Measurements from ENCODE around the gene PRDM7. TPM values are rescaled to one million over a fixed set of nuclear protein-coding genes. Genes with fewer than 3 reads are reported as not detected.
A peak's percentile ranks its signal among the peaks of the same experiment; 100 is the strongest.

The PRDM7 gene
- total RNA-seq, 1 donor from 2014 or later, result not detected

DNA sequence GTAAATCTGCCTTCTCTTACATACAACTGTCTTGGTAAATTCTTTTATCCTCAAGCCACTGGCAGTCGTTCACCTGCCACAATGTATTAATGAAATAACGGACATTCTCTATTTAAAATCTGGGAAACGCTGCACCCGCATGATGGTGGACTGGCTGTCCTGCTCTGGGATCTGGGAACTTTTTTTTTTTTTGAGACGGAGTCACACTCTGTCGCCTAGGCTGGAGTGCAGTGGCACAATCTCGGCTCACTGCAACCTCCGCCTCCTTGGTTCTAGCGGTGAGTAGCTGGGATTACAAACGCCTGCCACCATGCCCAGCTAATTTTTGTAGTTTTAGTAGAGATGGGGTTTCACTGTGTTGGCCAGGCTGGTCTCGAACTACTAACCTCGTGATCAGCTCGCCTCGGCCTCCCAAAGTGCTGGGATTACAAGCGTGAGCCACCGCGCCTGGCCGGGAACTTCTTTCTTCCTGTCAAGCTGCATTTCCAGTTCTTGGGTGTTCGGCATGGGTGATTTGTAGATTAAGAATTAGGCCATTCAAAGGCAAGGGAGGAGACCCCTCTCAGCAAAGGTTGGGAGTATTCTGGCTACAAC, 28.3 kb downstream of the PRDM7 start:
- Histone ChIP-seq H3K27me3 (ENCODE audit: low read depth) (peaks cover 12% of the 10 kb centered on the region), H3K36me3 (peaks cover under 1% of the 10 kb centered on the region), H3K4me3 (no peak overlapping the region), H3K4me1 (peaks cover 14% of the 10 kb centered on the region), H3K27ac (no peak overlapping the region), H3K9me3 (no peaks in the 10 kb centered on the region)
- intact Hi-C loops (cut with DNase I), result no loop called here
- ATAC-seq (no peak), DNase-seq (no peak)
- TF ChIP-seq, protein P1, sequence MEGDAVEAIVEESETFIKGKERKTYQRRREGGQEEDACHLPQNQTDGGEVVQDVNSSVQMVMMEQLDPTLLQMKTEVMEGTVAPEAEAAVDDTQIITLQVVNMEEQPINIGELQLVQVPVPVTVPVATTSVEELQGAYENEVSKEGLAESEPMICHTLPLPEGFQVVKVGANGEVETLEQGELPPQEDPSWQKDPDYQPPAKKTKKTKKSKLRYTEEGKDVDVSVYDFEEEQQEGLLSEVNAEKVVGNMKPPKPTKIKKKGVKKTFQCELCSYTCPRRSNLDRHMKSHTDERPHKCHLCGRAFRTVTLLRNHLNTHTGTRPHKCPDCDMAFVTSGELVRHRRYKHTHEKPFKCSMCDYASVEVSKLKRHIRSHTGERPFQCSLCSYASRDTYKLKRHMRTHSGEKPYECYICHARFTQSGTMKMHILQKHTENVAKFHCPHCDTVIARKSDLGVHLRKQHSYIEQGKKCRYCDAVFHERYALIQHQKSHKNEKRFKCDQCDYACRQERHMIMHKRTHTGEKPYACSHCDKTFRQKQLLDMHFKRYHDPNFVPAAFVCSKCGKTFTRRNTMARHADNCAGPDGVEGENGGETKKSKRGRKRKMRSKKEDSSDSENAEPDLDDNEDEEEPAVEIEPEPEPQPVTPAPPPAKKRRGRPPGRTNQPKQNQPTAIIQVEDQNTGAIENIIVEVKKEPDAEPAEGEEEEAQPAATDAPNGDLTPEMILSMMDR (IDR thresholded peaks at IDR 0.05), result no peak

- intact Hi-C loops (cut with DNase I), result no loop called here
- Histone ChIP-seq H3K4me1 (peaks cover 14% of the 10 kb centered on the region), H3K36me3 (peaks cover 6% of the 10 kb centered on the region), H3K4me3 (no peak overlapping the region), H3K27ac (no peak overlapping the region), H3K27me3 (ENCODE audit: low read depth) (peaks cover 12% of the 10 kb centered on the region), H3K9me3 (no peaks in the 10 kb centered on the region)
- TF ChIP-seq, protein P1 (IDR thresholded peaks at IDR 0.05), result no peak
- ATAC-seq (no peak), DNase-seq (no peak)
Measured at GRCh38 chr16:90048347-90048722, 28.8 kb downstream of the PRDM7 start.

DNA sequence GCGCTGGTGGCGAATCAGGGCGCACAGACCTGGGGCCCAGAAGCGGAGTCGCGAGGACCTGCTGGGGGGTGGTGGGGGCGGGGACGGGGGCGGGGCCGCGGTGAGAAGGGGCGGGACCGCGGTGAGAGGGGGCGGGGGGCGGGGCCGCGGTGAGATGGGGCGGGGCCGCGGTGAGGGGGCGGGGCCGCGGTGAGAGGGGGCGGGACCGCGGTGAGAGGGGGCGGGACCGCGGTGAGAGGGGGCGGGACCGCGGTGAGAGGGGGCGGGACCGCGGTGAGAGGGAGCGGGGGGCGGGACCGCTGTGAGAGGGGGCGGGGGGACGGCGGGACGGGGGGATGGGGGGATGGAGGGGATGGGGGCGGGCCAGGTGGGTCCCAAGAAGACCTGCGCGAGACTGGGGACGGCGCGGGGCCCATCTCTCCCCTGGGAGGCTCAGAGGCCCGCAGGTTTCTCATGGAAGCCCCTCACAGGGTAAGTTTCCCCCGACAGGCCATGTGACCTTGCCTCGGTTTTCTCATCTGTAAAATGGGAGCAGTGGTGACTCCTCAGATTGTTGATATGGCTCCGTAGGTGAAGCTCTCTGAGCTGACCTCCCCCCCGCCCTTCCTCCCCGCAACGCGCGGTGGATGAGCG, 29.3 kb downstream of the PRDM7 start:
- Histone ChIP-seq H3K27ac (no peak overlapping the region), H3K4me1 (peaks cover 14% of the 10 kb centered on the region), H3K36me3 (peaks cover 11% of the 10 kb centered on the region), H3K27me3 (ENCODE audit: low read depth) (peaks cover 12% of the 10 kb centered on the region), H3K9me3 (no peaks in the 10 kb centered on the region), H3K4me3 (peak overlapping the region; percentile 51)
- ATAC-seq, result peak; percentile 43 to 48
- DNase-seq, result no peak
- TF ChIP-seq, protein P1 (IDR thresholded peaks at IDR 0.05), result no peak
- intact Hi-C loops (cut with DNase I), result no loop called here

GRCh38 chr16:90046971-90047713, 30.0 kb downstream of the PRDM7 start:
- peak; percentile 78 to 79 for ATAC-seq
- no peak overlapping the region for H3K27ac ChIP-seq
- intact Hi-C loops (cut with DNase I), result no loop called here

More at GRCh38 chr16:90046971-90047713, 30.0 kb downstream of the PRDM7 start:
- Histone ChIP-seq H3K27me3 (ENCODE audit: low read depth) (peaks cover 12% of the 10 kb centered on the region), H3K36me3 (peaks cover 18% of the 10 kb centered on the region), H3K4me1 (peaks cover 14% of the 10 kb centered on the region), H3K9me3 (no peaks in the 10 kb centered on the region), H3K4me3 (peak overlapping the region; percentile 51)
- TF ChIP-seq, protein P1 (IDR thresholded peaks at IDR 0.05), result no peak
- peak; percentile 81 for DNase-seq
